C4-2B (cell line): ENCODE results near the gene TMEM256.

Experiments
- ZFX ChIP-seq: fragments of 450-650 bp; IDR thresholded peaks from 2 replicates; pipeline ENCODE4 v1.6.1; 2017
- TF ChIP-seq, protein P1 (sequence below): fragments of 450-650 bp; conservative IDR thresholded peaks from 2 replicates; pipeline ENCODE4 v1.5.1; 2017; ENCODE audit warnings: mild to moderate bottlenecking

DNA sequence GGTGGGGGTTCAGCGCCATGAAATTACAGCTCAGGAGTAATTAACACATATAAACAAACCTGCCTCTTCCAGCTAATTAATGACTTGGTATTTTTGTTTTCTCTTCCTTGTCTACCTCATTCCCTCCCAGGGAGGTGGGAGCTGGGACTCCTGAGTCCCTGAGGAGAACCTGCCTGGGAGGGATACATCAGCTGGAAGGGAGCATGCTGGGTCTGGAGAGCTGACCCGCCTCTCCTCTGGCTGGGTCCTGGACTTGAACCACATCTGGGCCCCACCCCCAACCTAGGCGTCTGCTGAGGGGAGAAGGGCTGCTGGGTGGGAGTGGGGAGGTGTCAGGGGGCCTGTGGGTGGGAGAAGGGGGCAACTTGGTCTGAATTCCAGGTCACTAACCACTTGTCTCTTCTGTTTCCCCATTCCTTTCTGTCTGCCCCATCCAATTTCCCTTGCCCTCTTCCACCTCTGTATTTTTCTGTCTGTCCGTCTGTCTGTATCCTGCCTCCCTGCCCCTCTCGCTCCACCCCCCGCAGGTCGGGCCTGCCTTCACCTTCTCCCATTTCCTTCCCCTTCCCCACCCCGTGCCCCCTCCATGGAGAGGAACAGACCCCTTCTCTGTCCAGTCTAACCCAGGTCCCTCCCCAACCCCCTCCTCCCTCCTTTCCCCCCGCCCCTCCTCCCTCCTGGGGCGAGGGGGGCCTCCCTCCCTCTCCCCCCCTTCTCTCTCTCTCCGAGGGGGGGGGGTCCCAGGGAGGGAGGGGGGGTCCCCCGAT lies 3.8 kb upstream of the TMEM256 start, which contains the start of gene NLGN2:
- TF ChIP-seq, protein P1, sequence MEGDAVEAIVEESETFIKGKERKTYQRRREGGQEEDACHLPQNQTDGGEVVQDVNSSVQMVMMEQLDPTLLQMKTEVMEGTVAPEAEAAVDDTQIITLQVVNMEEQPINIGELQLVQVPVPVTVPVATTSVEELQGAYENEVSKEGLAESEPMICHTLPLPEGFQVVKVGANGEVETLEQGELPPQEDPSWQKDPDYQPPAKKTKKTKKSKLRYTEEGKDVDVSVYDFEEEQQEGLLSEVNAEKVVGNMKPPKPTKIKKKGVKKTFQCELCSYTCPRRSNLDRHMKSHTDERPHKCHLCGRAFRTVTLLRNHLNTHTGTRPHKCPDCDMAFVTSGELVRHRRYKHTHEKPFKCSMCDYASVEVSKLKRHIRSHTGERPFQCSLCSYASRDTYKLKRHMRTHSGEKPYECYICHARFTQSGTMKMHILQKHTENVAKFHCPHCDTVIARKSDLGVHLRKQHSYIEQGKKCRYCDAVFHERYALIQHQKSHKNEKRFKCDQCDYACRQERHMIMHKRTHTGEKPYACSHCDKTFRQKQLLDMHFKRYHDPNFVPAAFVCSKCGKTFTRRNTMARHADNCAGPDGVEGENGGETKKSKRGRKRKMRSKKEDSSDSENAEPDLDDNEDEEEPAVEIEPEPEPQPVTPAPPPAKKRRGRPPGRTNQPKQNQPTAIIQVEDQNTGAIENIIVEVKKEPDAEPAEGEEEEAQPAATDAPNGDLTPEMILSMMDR = no peak
- TF ChIP-seq ZFX = no peak
